MCF 10A (cell line): ENCODE results near the gene MYCN. TPM values are rescaled to one million over a fixed set of nuclear protein-coding genes. Genes with fewer than 3 reads are reported as not detected.

Experiments
- BruUV-seq: library from RNA; stranded (reverse); fragments of 400-500 nt; replicated peaks from 2 replicates; lab custom pipeline; 2021; lab: Mats Ljungman, UMichigan
- CTCF ChIA-PET: fragments of 300-600 bp; sonication (Branson Sonifier 250); formaldehyde crosslinking; extraction: SDS; loops from one replicate; lab custom pipeline; 2021; ENCODE audit warnings: antibody characterized with exemption, inconsistent platforms; lab: Yijun Ruan, JAX
- POLR2A ChIA-PET: fragments of 300-600, 350-650 bp; sonication (Branson Sonifier 250); formaldehyde crosslinking; extraction: SDS; loops from one replicate; lab custom pipeline; 2020; ENCODE audit warnings: antibody characterized with exemption, inconsistent platforms; lab: Yijun Ruan, JAX
- DNase-seq: peaks from one replicate; pipeline ENCODE4 v3.0.0-alpha.2; 2018; ENCODE audit not compliant: unreplicated experiment
- H3K27ac Mint-ChIP-seq: one replicate; pipeline ENCODE4 v1.8.0; 2022; ENCODE audit warnings: mild to moderate bottlenecking, low read depth, mixed read lengths; ENCODE audit not compliant: unreplicated experiment
- H3K27me3 Mint-ChIP-seq: one replicate; pipeline ENCODE4 v1.8.0; 2022; ENCODE audit warnings: mixed read lengths; ENCODE audit not compliant: insufficient read depth, unreplicated experiment
- H3K36me3 Mint-ChIP-seq: one replicate; pipeline ENCODE4 v1.8.0; 2022; ENCODE audit warnings: mild to moderate bottlenecking, moderate library complexity, mixed read lengths; ENCODE audit not compliant: insufficient read depth, unreplicated experiment
- H3K4me1 Mint-ChIP-seq: one replicate; pipeline ENCODE4 v1.8.0; 2022; ENCODE audit warnings: mixed read lengths; ENCODE audit not compliant: insufficient read depth, unreplicated experiment
- H3K4me3 Mint-ChIP-seq: one replicate; pipeline ENCODE4 v1.8.0; 2022; ENCODE audit warnings: mild to moderate bottlenecking, moderate library complexity, mixed read lengths; ENCODE audit not compliant: unreplicated experiment
- H3K9me3 Mint-ChIP-seq: one replicate; pipeline ENCODE4 v1.8.0; 2022; ENCODE audit warnings: mixed read lengths; ENCODE audit not compliant: unreplicated experiment
- CTCF ChIP-seq: fragments of 200-600 bp; IDR thresholded peaks from one replicate; pipeline ENCODE4 v1.8.0; 2022; ENCODE audit warnings: antibody characterized with exemption, mild to moderate bottlenecking; ENCODE audit not compliant: unreplicated experiment
- intact Hi-C: fragments of 100-400 bp; cut with micrococcal nuclease; formaldehyde crosslinking; loops from 2 replicates; pipeline ENCODE4 v1.14.1; 2022
- total RNA-seq: library from RNA; stranded (reverse); gene quantifications from 2 replicates; pipeline ENCODE4 v1.2.3, GENCODE V29; 2022

MYCN gene
- total RNA-seq, 1 experiment from 2014 or later = not detected

- Mint-ChIP-seq H3K9me3 (no peaks in the 10 kb centered on the region), H3K27me3 (no peaks in the 10 kb centered on the region), H3K4me3 (no peak overlapping the region), H3K4me1 (no peaks in the 10 kb centered on the region), H3K36me3 (no peaks in the 10 kb centered on the region), H3K27ac (no peak overlapping the region)
- intact Hi-C loops = no loop called here
- no TSS peak for BruUV-seq
- no peak for DNase-seq
- ChIA-PET POLR2A (interaction anchor here (0.6 kb wide), 1 partner anchor 24 kb away, joined by 3 read pairs; no protein-coding TSS in a partner anchor), CTCF (no interaction called here)
- TF ChIP-seq CTCF = no peak
These were observed 42.1 kb downstream of the MYCN start for GRCh38 chr2:15982285-15983044.

- Mint-ChIP-seq H3K27me3 (no peaks in the 10 kb centered on the region), H3K9me3 (no peaks in the 10 kb centered on the region), H3K27ac (no peak overlapping the region), H3K4me3 (no peak overlapping the region), H3K4me1 (no peaks in the 10 kb centered on the region), H3K36me3 (no peaks in the 10 kb centered on the region)
- DNase-seq = no peak
- intact Hi-C loops = no loop called here
- BruUV-seq = no TSS peak
- ChIA-PET CTCF (no interaction called here), POLR2A (interaction anchor here (0.6 kb wide), 1 partner anchor 23 kb away, joined by 3 read pairs; no protein-coding TSS in a partner anchor)
- TF ChIP-seq CTCF = no peak
These were observed 43.1 kb downstream of the MYCN start for GRCh38 chr2:15983496-15983895.

GRCh38 chr2:15984368-15985255 is 44.3 kb downstream of the MYCN start:
- TF ChIP-seq CTCF = no peak
- POLR2A ChIA-PET = no interaction called here

GRCh38 chr2:15985531-15985930 is 45.2 kb downstream of the MYCN start:
- ChIA-PET CTCF (no interaction called here), POLR2A (no interaction called here)
- no peak for TF ChIP-seq CTCF
- no peaks in the 10 kb centered on the region for H3K36me3 Mint-ChIP-seq
- intact Hi-C loops = no loop called here
- no peak for DNase-seq
- no peaks in the 10 kb centered on the region for H3K9me3 Mint-ChIP-seq
- no peaks in the 10 kb centered on the region for H3K27me3 Mint-ChIP-seq
- H3K4me1 Mint-ChIP-seq = no peaks in the 10 kb centered on the region
- no TSS peak for BruUV-seq
- no peak overlapping the region for H3K4me3 Mint-ChIP-seq
- H3K27ac Mint-ChIP-seq = no peak overlapping the region

More at GRCh38 chr2:15984368-15985255, 44.3 kb downstream of the MYCN start:
- intact Hi-C loops = no loop called here
- H3K9me3 Mint-ChIP-seq = no peaks in the 10 kb centered on the region
- CTCF ChIA-PET = interaction anchor here (0.6 to 0.8 kb wide), 2 partner anchors 23 to 48 kb away, joined by 3 to 4 read pairs; no protein-coding TSS in a partner anchor
- no peak overlapping the region for H3K4me3 Mint-ChIP-seq
- H3K27me3 Mint-ChIP-seq = no peaks in the 10 kb centered on the region
- no peaks in the 10 kb centered on the region for H3K36me3 Mint-ChIP-seq
- no peak for DNase-seq
- no TSS peak for BruUV-seq
- H3K27ac Mint-ChIP-seq = no peak overlapping the region
- H3K4me1 Mint-ChIP-seq = no peaks in the 10 kb centered on the region
